WI38 (cell line): Measurements from ENCODE around the gene TSR1.

Experiments
- H3K4me3 ChIP-seq: 2 replicates; pipeline ENCODE4 v1.5.1; 2011; ENCODE audit warnings: low read depth, mild to moderate bottlenecking, control low read depth, low read length
- TF ChIP-seq, protein P1 (sequence below): IDR thresholded peaks from 2 replicates; pipeline ENCODE4 v1.5.1; 2012; ENCODE audit warnings: low read depth, mild to moderate bottlenecking, control low read depth, low read length

TSR1 gene

GRCh38 chr17:2297023-2297422 lies 39.2 kb downstream of the TSR1 start:
- TF ChIP-seq, protein P1, sequence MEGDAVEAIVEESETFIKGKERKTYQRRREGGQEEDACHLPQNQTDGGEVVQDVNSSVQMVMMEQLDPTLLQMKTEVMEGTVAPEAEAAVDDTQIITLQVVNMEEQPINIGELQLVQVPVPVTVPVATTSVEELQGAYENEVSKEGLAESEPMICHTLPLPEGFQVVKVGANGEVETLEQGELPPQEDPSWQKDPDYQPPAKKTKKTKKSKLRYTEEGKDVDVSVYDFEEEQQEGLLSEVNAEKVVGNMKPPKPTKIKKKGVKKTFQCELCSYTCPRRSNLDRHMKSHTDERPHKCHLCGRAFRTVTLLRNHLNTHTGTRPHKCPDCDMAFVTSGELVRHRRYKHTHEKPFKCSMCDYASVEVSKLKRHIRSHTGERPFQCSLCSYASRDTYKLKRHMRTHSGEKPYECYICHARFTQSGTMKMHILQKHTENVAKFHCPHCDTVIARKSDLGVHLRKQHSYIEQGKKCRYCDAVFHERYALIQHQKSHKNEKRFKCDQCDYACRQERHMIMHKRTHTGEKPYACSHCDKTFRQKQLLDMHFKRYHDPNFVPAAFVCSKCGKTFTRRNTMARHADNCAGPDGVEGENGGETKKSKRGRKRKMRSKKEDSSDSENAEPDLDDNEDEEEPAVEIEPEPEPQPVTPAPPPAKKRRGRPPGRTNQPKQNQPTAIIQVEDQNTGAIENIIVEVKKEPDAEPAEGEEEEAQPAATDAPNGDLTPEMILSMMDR = no peak
- no peak overlapping the region for H3K4me3 ChIP-seq

DNA sequence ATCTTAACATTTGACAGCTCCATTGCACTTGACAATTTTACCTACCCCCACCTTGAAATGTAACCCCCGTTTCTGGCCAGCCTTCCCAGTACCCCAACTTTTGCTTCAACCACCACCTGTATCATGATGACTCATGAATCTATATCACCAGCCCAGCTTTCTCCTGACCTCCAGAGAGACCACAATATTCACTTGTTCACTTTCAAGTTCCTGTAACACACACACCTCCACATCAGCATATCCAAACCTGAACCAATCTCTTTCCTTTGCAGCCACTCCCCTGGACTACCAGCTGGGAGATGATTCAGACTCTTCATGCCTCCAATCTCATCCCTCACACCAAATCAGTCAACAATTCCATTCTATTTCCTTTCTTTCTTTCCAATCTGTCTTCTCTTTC lies 40.7 kb downstream of the TSR1 start:
- no peak overlapping the region for H3K4me3 ChIP-seq
- TF ChIP-seq, protein P1 = no peak

GRCh38 chr17:2292100-2292499 lies 44.2 kb downstream of the TSR1 start:
- TF ChIP-seq, protein P1 = no peak
- no peak overlapping the region for H3K4me3 ChIP-seq

GRCh38 chr17:2289878-2290478 lies 46.3 kb downstream of the TSR1 start:
- TF ChIP-seq, protein P1 = no peak
- no peak overlapping the region for H3K4me3 ChIP-seq

GRCh38 chr17:2283302-2283701 lies 53.0 kb downstream of the TSR1 start:
- TF ChIP-seq, protein P1 = no peak
- no peak overlapping the region for H3K4me3 ChIP-seq

- no peak overlapping the region for H3K4me3 ChIP-seq
- TF ChIP-seq, protein P1 = no peak
Measured at GRCh38 chr17:2282297-2282873, 53.9 kb downstream of the TSR1 start.

DNA sequence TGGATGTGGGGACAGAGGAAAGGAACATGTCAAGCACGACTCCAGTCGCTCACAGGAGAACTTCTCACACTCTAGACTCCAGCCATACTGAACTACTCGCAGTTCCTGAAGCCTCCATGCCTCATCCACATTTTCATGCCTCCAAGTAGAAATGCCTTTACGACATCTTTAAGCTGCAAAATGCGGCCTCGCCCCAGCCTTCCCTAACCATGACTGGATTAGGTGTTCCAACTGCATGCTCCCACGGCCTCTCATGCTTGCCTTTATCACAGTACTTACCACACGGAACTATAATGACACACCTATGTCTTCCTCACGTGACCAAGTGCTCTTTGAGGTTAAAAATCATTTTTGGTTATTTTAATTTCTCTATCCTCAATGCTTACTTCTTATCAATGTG lies 56.5 kb downstream of the TSR1 start:
- TF ChIP-seq, protein P1 = no peak
- no peak overlapping the region for H3K4me3 ChIP-seq
